ENCODE measurements around the gene PEX11G. TPM values are rescaled to one million over a fixed set of nuclear protein-coding genes. Genes with fewer than 3 reads are reported as not detected.
A peak's percentile ranks its signal among the peaks of the same experiment; 100 is the strongest.

PEX11G gene
- total and polyA plus RNA-seq, 9 of the 15 experiments (the other 6 are each of a cell fraction or from before 2014, with no cell fraction given), result 0.07 to 3.2 (median 0.70) TPM; not detected in 1

- TF ChIP-seq ZBTB5 (IDR thresholded peaks at IDR 0.05), result peak; percentile 56
- peak; percentile 83 for TF ChIP-seq L3MBTL2 (IDR thresholded peaks at IDR 0.05)
- peak; percentile 89; the same call in 1 of the 2 replicates for TF ChIP-seq HLTF (IDR thresholded peaks at IDR 0.05)
- no peak for TF ChIP-seq SMC3 (conservative IDR thresholded peaks at IDR 0.05; ENCODE audit: insufficient read depth, low read depth, low read length)
- TF ChIP-seq RNF219 (CRISPR knock-in tag; IDR thresholded peaks at IDR 0.05), result no peak
- no peak for TF ChIP-seq ZNF740 (CRISPR knock-in tag; IDR thresholded peaks at IDR 0.05)
- TF ChIP-seq ZNF740 (tag; IDR thresholded peaks at IDR 0.05), result no peak; a peak in 1 of 4 replicates
- no peak for TF ChIP-seq SNRNP70 (optimal IDR thresholded peaks at IDR 0.05; ENCODE audit: low read depth, low read length)
- TF ChIP-seq ZSCAN32 (CRISPR knock-in tag; IDR thresholded peaks at IDR 0.05), result no peak
- TF ChIP-seq HDAC8 (tag; IDR thresholded peaks at IDR 0.05), result no peak
- no peak for TF ChIP-seq SAP30 (IDR thresholded peaks at IDR 0.05; ENCODE audit: borderline replicate concordance, insufficient read depth, low read depth, low read length, poor library complexity, severe bottlenecking)
- TF ChIP-seq NFE2 (IDR thresholded peaks at IDR 0.05; ENCODE audit: low read depth), result peak; percentile 41; the same call in 1 of the 2 replicates
- TF ChIP-seq NR3C1 (CRISPR knock-in tag; IDR thresholded peaks at IDR 0.05), result no peak
- no peak for TF ChIP-seq ELF2 (CRISPR knock-in tag; IDR thresholded peaks at IDR 0.05)
- no peak for TF ChIP-seq ARID3A (IDR thresholded peaks at IDR 0.05; ENCODE audit: borderline replicate concordance, low read depth, low read length)
- no peak for TF ChIP-seq FIP1L1 (IDR thresholded peaks at IDR 0.05; ENCODE audit: low read depth, low read length, poor library complexity, severe bottlenecking)
- TF ChIP-seq ZNF75A (CRISPR knock-in tag; IDR thresholded peaks at IDR 0.05), result no peak
- no peak for TF ChIP-seq MBD2 (IDR thresholded peaks at IDR 0.05; ENCODE audit: borderline replicate concordance, low read depth)
- no peak for TF ChIP-seq ATF3 (IDR thresholded peaks at IDR 0.05)
- TF ChIP-seq ATF3 (CRISPR knock-in tag; conservative IDR thresholded peaks at IDR 0.05), result no peak
- no peak for TF ChIP-seq KDM2B (CRISPR knock-in tag; IDR thresholded peaks at IDR 0.05)
Observed at GRCh38 chr19:7494416-7495098, 5.7 kb upstream of the PEX11G start (continued).

Data from K562 (cell line).